ENCODE results near the gene RAP1GAP.

- TF ChIP-seq EED (CRISPR knock-in tag; IDR thresholded peaks at IDR 0.05) (no peak), NFYB (CRISPR knock-in tag; IDR thresholded peaks at IDR 0.05) (no peak), ATF4 (CRISPR knock-in tag; IDR thresholded peaks at IDR 0.05) (no peak), ZNF224 (CRISPR knock-in tag; IDR thresholded peaks at IDR 0.05) (no peak), FOXM1 (CRISPR knock-in tag; IDR thresholded peaks at IDR 0.05) (no peak)
These were observed 34.2 kb downstream of the RAP1GAP start for GRCh38 chr1:21634806-21635535.

All from HepG2 (cell line).